Measurements from ENCODE around the gene GTF2F2.

The GTF2F2 gene, protein sequence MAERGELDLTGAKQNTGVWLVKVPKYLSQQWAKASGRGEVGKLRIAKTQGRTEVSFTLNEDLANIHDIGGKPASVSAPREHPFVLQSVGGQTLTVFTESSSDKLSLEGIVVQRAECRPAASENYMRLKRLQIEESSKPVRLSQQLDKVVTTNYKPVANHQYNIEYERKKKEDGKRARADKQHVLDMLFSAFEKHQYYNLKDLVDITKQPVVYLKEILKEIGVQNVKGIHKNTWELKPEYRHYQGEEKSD

DNA sequence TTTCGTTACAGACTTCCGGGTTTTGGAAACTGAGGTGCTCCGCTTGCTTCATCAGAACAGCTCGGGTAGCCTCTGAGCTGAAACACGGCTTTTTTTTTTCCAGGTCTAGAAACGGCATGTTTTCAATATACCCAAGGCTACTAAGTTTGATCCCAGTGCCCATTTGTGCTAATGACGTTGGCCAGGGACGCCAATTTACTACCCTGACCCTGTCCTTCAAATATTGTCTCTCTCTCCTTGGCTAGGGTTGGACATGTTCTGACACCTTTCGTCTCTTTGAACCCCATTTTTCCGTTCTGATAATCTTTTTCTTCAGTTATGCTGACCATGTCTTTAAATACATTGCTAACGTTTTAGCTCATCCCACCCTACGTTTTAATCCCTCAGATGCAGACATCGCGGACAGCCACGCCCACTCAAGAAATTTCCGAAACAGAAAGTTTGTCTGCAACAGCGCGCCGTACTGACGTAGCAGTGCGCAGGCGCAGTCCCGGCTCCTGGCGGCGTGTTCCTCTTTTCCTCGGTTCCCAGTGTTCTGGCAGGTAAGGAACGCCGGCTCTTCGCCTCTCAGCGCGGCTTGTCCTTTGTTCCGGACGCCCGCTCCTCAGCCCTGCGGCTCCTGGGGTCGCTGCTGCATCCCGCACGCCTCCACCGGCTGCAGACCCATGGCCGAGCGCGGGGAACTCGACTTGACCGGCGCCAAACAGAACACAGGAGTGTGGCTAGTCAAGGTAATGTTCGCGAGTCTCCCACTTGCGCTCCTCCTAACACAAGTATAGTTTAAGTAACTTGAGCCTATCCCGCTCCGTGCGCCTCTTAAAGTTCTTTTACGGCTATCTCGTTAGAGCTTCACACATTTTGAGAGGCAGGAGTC is at the start of gene GTF2F2:
Gene GTF2F2, plus strand, starts transcription at position 520 of the 874 bp plus-strand sequence. Its CDS starts 146 bp downstream, at position 666.
- Histone ChIP-seq H3K9me3 (no peaks in the 10 kb centered on the region), H3K27me3 (no peaks in the 10 kb centered on the region), H3K27ac (peak within 1 kb of the TSS; percentile 91), H3K4me1 (ENCODE audit: control insufficient read depth in 1 of 2, insufficient read depth in 1 of 2, low read depth in 1 of 2, low read length in 1 of 2) (peaks cover 20 to 24% of the 10 kb centered on the region in 2 experiments), H3K4me3 (ENCODE audit: low read depth in 1 of 2, low read length in 1 of 2) (peak within 1 kb of the TSS; percentile 82 to 96), H3K36me3 (peaks cover 4% of the 10 kb centered on the region)
- TF ChIP-seq, protein P1, sequence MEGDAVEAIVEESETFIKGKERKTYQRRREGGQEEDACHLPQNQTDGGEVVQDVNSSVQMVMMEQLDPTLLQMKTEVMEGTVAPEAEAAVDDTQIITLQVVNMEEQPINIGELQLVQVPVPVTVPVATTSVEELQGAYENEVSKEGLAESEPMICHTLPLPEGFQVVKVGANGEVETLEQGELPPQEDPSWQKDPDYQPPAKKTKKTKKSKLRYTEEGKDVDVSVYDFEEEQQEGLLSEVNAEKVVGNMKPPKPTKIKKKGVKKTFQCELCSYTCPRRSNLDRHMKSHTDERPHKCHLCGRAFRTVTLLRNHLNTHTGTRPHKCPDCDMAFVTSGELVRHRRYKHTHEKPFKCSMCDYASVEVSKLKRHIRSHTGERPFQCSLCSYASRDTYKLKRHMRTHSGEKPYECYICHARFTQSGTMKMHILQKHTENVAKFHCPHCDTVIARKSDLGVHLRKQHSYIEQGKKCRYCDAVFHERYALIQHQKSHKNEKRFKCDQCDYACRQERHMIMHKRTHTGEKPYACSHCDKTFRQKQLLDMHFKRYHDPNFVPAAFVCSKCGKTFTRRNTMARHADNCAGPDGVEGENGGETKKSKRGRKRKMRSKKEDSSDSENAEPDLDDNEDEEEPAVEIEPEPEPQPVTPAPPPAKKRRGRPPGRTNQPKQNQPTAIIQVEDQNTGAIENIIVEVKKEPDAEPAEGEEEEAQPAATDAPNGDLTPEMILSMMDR (IDR thresholded peaks at IDR 0.05) = no peak

DNA sequence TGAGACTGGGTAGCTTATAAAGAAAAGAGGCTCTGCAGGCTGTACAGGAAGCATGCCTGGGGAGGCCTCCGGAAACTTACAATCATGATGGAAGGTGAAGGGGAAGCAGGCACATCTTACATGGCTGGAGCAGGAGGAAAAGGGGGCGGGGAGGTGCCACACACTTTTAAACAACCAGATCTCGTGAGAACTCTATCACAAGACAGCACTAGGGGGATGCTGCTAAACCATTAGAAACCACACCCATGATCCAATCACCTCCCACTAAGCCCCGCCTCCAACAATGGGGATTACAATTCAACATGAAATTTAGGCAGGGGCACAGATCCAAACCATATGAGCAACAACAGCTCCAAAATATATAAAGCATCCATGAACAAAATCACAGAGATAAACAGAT is 46.5 kb upstream of the GTF2F2 start:
- Histone ChIP-seq H3K27ac (no peak overlapping the region), H3K9me3 (no peaks in the 10 kb centered on the region), H3K4me1 (ENCODE audit: control insufficient read depth in 1 of 2, insufficient read depth in 1 of 2, low read depth in 1 of 2, low read length in 1 of 2) (no peaks in the 10 kb centered on the region), H3K27me3 (no peaks in the 10 kb centered on the region), H3K4me3 (ENCODE audit: low read depth in 1 of 2, low read length in 1 of 2) (no peak overlapping the region), H3K36me3 (no peaks in the 10 kb centered on the region)
- TF ChIP-seq, protein P1 (IDR thresholded peaks at IDR 0.05) = no peak

DNA sequence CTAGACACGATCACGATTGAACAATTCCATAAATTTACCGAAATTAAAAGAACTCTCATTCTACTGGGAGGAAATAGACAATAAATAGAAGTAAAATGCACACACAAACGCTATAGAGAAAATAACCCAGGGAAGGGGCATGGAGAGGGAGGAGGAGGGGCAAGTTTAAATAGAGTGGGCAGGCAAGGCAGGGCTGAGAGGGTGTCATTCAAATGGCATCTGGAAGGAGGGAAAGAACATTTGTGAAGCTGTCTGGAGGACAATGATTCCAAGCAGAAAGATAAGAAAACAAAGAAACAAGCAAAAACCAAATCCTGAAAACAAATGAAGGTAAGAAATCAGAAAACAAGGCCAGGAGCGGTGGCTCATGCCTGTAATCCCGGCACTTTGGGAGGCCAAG is 45.6 kb upstream of the GTF2F2 start:
- TF ChIP-seq, protein P1 (IDR thresholded peaks at IDR 0.05) = no peak
- Histone ChIP-seq H3K27ac (no peak overlapping the region), H3K27me3 (no peaks in the 10 kb centered on the region), H3K36me3 (no peaks in the 10 kb centered on the region), H3K4me1 (ENCODE audit: control insufficient read depth in 1 of 2, insufficient read depth in 1 of 2, low read depth in 1 of 2, low read length in 1 of 2) (no peaks in the 10 kb centered on the region), H3K9me3 (no peaks in the 10 kb centered on the region), H3K4me3 (ENCODE audit: low read depth in 1 of 2, low read length in 1 of 2) (no peak overlapping the region)

DNA sequence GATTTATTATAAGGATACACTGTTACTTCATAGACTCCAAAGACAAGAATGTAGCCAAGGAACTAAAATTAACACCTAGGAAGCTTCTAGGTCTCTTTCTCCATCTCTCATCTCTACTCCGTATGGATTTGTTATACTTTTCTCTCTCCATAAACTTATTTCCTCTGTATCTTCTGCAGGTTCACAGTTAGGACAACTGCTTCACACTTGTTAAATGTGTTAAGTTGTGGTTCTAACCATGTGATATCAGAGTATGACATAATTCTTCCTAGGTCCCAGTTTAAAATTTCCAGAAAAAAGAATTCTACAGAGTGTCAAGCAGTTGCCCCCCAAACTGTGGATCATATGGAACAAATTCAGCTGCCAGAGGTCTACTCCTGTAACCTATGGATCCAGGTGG is 42.3 kb upstream of the GTF2F2 start:
- Histone ChIP-seq H3K27ac (no peak overlapping the region), H3K27me3 (peaks cover 8% of the 10 kb centered on the region), H3K4me1 (ENCODE audit: control insufficient read depth in 1 of 2, insufficient read depth in 1 of 2, low read depth in 1 of 2, low read length in 1 of 2) (no peaks in the 10 kb centered on the region), H3K4me3 (ENCODE audit: low read depth in 1 of 2, low read length in 1 of 2) (no peak overlapping the region), H3K9me3 (no peaks in the 10 kb centered on the region), H3K36me3 (no peaks in the 10 kb centered on the region)
- TF ChIP-seq, protein P1 (IDR thresholded peaks at IDR 0.05) = no peak

DNA sequence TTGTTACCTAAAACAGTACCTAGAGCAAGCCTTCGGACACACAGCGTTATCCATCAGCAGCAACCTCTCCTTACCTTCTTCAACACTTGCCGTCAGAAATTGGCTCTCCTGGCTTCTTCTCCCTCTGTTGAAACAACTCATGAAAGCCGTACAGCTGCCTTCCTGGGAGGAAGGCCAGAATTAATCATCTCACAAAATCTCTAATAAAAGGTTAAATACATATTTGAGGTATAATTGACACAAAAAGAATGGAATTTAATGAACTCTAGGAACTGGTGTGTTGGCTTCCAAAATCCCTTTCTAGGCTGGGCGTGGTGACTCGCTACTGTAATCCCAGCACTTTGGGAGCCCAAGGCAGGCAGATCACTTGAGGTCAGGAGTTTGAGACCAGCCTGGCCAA is 37.3 kb upstream of the GTF2F2 start:
- Histone ChIP-seq H3K27ac (no peak overlapping the region), H3K36me3 (no peaks in the 10 kb centered on the region), H3K27me3 (peaks cover 8% of the 10 kb centered on the region), H3K4me1 (ENCODE audit: control insufficient read depth in 1 of 2, insufficient read depth in 1 of 2, low read depth in 1 of 2, low read length in 1 of 2) (no peaks in the 10 kb centered on the region), H3K4me3 (ENCODE audit: low read depth in 1 of 2, low read length in 1 of 2) (no peak overlapping the region), H3K9me3 (no peaks in the 10 kb centered on the region)
- TF ChIP-seq, protein P1 (IDR thresholded peaks at IDR 0.05) = no peak

Measured in neutrophil (primary cell).